Peyer's patch (tissue), 4 donors: Measurements from ENCODE around the gene KISS1R.

Source experiments
- CTCF ChIP-seq, 6 experiments: fragments of 450-650 bp in 4 of 6; fragments of 200-600 bp in 2 of 6; sonication (generic) in 1 of 6; IDR thresholded peaks; one replicate each; pipeline ENCODE4 v1.5.1; 2017 to 2019; ENCODE audit warnings: antibody characterized with exemption in 6 of 6, mild to moderate bottlenecking in 3 of 6, moderate library complexity in 1 of 6
- POLR2A ChIP-seq, 2 donors: fragments of 450-650 bp; IDR thresholded peaks; one replicate each; pipeline ENCODE4 v1.5.1; 2017; ENCODE audit warnings: antibody characterized with exemption in 2 of 2, mild to moderate bottlenecking in 2 of 2, moderate library complexity in 2 of 2

GRCh38 chr19:947707-948539, 30.8 kb downstream of the KISS1R start:
- no peak for TF ChIP-seq CTCF (IDR thresholded peaks at IDR 0.05)
- no peak for TF ChIP-seq POLR2A (IDR thresholded peaks at IDR 0.05)
